ENCODE results near the gene CD320.

The CD320 gene

GRCh38 chr19:8333767-8334457 lies 25.8 kb upstream of the CD320 start:
- no peaks in the 10 kb centered on the region for H4K20me1 ChIP-seq (ENCODE audit: low read depth, low read length)
- H2AFZ ChIP-seq (ENCODE audit: low read depth, low read length, severe bottlenecking), result no peak overlapping the region
- no peak overlapping the region for H3K4me3 ChIP-seq (ENCODE audit: insufficient read depth, low read length, poor library complexity, severe bottlenecking)
- TF ChIP-seq EZH2phosphoT487 (conservative IDR thresholded peaks at IDR 0.05; ENCODE audit: low read length), result no peak
- no peak for TF ChIP-seq CTCF (IDR thresholded peaks at IDR 0.05; ENCODE audit: insufficient read depth, low read length, poor library complexity, severe bottlenecking)
- H3K27me3 ChIP-seq (ENCODE audit: low read length), result no peaks in the 10 kb centered on the region
- no peaks in the 10 kb centered on the region for H3F3A ChIP-seq (ENCODE audit: insufficient read depth)
- H3K27ac ChIP-seq (ENCODE audit: low read depth, low read length), result no peak overlapping the region
- H3K36me3 ChIP-seq (ENCODE audit: low read length), result no peaks in the 10 kb centered on the region
- H3K9me2 ChIP-seq (replicated peaks; ENCODE audit: insufficient read depth, low read length), result no peaks in the 10 kb centered on the region
- H3K4me2 ChIP-seq (ENCODE audit: low read depth, low read length, poor library complexity, severe bottlenecking), result no peak overlapping the region
- no peak overlapping the region for H3K9ac ChIP-seq (ENCODE audit: low read length)
- H3K79me2 ChIP-seq (ENCODE audit: insufficient read depth, low read length), result no peaks in the 10 kb centered on the region
- no peaks in the 10 kb centered on the region for H3K9me3 ChIP-seq (ENCODE audit: insufficient read depth, low read length)

- H3K27ac ChIP-seq (ENCODE audit: low read depth, low read length), result no peak overlapping the region
- H3K79me2 ChIP-seq (ENCODE audit: insufficient read depth, low read length), result no peaks in the 10 kb centered on the region
- H3F3A ChIP-seq (ENCODE audit: insufficient read depth), result no peaks in the 10 kb centered on the region
- H4K20me1 ChIP-seq (ENCODE audit: low read depth, low read length), result no peaks in the 10 kb centered on the region
- H3K4me3 ChIP-seq (ENCODE audit: insufficient read depth, low read length, poor library complexity, severe bottlenecking), result no peak overlapping the region
- no peaks in the 10 kb centered on the region for H3K27me3 ChIP-seq (ENCODE audit: low read length)
- no peaks in the 10 kb centered on the region for H3K9me2 ChIP-seq (replicated peaks; ENCODE audit: insufficient read depth, low read length)
- H2AFZ ChIP-seq (ENCODE audit: low read depth, low read length, severe bottlenecking), result no peak overlapping the region
- no peak overlapping the region for H3K4me2 ChIP-seq (ENCODE audit: low read depth, low read length, poor library complexity, severe bottlenecking)
- H3K9ac ChIP-seq (ENCODE audit: low read length), result no peak overlapping the region
- no peaks in the 10 kb centered on the region for H3K9me3 ChIP-seq (ENCODE audit: insufficient read depth, low read length)
- no peak for TF ChIP-seq CTCF (IDR thresholded peaks at IDR 0.05; ENCODE audit: insufficient read depth, low read length, poor library complexity, severe bottlenecking)
- TF ChIP-seq EZH2phosphoT487 (conservative IDR thresholded peaks at IDR 0.05; ENCODE audit: low read length), result no peak
- no peaks in the 10 kb centered on the region for H3K36me3 ChIP-seq (ENCODE audit: low read length)
These were observed 25.0 kb upstream of the CD320 start for GRCh38 chr19:8332976-8333766.

- no peaks in the 10 kb centered on the region for H3K79me2 ChIP-seq (ENCODE audit: insufficient read depth, low read length)
- H3K27ac ChIP-seq (ENCODE audit: low read depth, low read length), result no peak overlapping the region
- H3K9me3 ChIP-seq (ENCODE audit: insufficient read depth, low read length), result no peaks in the 10 kb centered on the region
- H3F3A ChIP-seq (ENCODE audit: insufficient read depth), result no peaks in the 10 kb centered on the region
- no peak overlapping the region for H3K4me2 ChIP-seq (ENCODE audit: low read depth, low read length, poor library complexity, severe bottlenecking)
- no peaks in the 10 kb centered on the region for H3K27me3 ChIP-seq (ENCODE audit: low read length)
- H2AFZ ChIP-seq (ENCODE audit: low read depth, low read length, severe bottlenecking), result no peak overlapping the region
- TF ChIP-seq CTCF (IDR thresholded peaks at IDR 0.05; ENCODE audit: insufficient read depth, low read length, poor library complexity, severe bottlenecking) (no peak), EZH2phosphoT487 (conservative IDR thresholded peaks at IDR 0.05; ENCODE audit: low read length) (no peak)
- H3K4me3 ChIP-seq (ENCODE audit: insufficient read depth, low read length, poor library complexity, severe bottlenecking), result no peak overlapping the region
- no peaks in the 10 kb centered on the region for H4K20me1 ChIP-seq (ENCODE audit: low read depth, low read length)
- H3K9ac ChIP-seq (ENCODE audit: low read length), result no peak overlapping the region
- no peaks in the 10 kb centered on the region for H3K36me3 ChIP-seq (ENCODE audit: low read length)
- no peaks in the 10 kb centered on the region for H3K9me2 ChIP-seq (replicated peaks; ENCODE audit: insufficient read depth, low read length)
These were observed 23.2 kb upstream of the CD320 start for GRCh38 chr19:8331263-8331845.
